ENCODE measurements around the gene KCNQ1. TPM values are rescaled to one million over a fixed set of nuclear protein-coding genes. Genes with fewer than 3 reads are reported as not detected.

KCNQ1 gene
- total and polyA plus RNA-seq, 2 experiments from 2014 or later = 0.45 to 0.87 TPM

GRCh38 chr11:2531987-2532703 lies 87.3 kb downstream of the KCNQ1 start:
- H3K36me3 Mint-ChIP-seq (ENCODE audit: low read depth) = no peaks in the 10 kb centered on the region
- H3K9me3 Mint-ChIP-seq = no peaks in the 10 kb centered on the region; the same call in 2 of the 3 replicates

More at GRCh38 chr11:2531987-2532703, 87.3 kb downstream of the KCNQ1 start:
- H3K4me2 ChIP-seq = no peak overlapping the region
- ATAC-seq (no peak), DNase-seq (ENCODE audit: low spot score) (no peak)
- Mint-ChIP-seq H3K4me1 (peaks cover 9% of the 10 kb centered on the region; the same call in 2 of the 3 replicates), H3K4me3 (no peak overlapping the region; the same call in 2 of the 3 replicates), H3K27ac (no peak overlapping the region), H3K27me3 (ENCODE audit: insufficient read depth, low read depth, poor library complexity) (peaks cover 30% of the 10 kb centered on the region)
- H3K79me2 ChIP-seq (replicated peaks; ENCODE audit: insufficient read depth) = no peaks in the 10 kb centered on the region
- H3K27me3 ChIP-seq (ENCODE audit: insufficient read depth) = no peaks in the 10 kb centered on the region
- no peaks in the 10 kb centered on the region for H4K20me1 ChIP-seq (replicated peaks; ENCODE audit: insufficient read depth)
- no peak overlapping the region for H3K4me3 ChIP-seq
- H2AFZ ChIP-seq = no peak overlapping the region
- peaks cover 6% of the 10 kb centered on the region; the same call in 1 of the 2 replicates for H3F3A ChIP-seq (replicated peaks; ENCODE audit: low read depth)
- H3K4me1 ChIP-seq (ENCODE audit: insufficient read depth) = peaks cover 8% of the 10 kb centered on the region; the same call in 1 of the 2 replicates
- TF ChIP-seq, protein P1, sequence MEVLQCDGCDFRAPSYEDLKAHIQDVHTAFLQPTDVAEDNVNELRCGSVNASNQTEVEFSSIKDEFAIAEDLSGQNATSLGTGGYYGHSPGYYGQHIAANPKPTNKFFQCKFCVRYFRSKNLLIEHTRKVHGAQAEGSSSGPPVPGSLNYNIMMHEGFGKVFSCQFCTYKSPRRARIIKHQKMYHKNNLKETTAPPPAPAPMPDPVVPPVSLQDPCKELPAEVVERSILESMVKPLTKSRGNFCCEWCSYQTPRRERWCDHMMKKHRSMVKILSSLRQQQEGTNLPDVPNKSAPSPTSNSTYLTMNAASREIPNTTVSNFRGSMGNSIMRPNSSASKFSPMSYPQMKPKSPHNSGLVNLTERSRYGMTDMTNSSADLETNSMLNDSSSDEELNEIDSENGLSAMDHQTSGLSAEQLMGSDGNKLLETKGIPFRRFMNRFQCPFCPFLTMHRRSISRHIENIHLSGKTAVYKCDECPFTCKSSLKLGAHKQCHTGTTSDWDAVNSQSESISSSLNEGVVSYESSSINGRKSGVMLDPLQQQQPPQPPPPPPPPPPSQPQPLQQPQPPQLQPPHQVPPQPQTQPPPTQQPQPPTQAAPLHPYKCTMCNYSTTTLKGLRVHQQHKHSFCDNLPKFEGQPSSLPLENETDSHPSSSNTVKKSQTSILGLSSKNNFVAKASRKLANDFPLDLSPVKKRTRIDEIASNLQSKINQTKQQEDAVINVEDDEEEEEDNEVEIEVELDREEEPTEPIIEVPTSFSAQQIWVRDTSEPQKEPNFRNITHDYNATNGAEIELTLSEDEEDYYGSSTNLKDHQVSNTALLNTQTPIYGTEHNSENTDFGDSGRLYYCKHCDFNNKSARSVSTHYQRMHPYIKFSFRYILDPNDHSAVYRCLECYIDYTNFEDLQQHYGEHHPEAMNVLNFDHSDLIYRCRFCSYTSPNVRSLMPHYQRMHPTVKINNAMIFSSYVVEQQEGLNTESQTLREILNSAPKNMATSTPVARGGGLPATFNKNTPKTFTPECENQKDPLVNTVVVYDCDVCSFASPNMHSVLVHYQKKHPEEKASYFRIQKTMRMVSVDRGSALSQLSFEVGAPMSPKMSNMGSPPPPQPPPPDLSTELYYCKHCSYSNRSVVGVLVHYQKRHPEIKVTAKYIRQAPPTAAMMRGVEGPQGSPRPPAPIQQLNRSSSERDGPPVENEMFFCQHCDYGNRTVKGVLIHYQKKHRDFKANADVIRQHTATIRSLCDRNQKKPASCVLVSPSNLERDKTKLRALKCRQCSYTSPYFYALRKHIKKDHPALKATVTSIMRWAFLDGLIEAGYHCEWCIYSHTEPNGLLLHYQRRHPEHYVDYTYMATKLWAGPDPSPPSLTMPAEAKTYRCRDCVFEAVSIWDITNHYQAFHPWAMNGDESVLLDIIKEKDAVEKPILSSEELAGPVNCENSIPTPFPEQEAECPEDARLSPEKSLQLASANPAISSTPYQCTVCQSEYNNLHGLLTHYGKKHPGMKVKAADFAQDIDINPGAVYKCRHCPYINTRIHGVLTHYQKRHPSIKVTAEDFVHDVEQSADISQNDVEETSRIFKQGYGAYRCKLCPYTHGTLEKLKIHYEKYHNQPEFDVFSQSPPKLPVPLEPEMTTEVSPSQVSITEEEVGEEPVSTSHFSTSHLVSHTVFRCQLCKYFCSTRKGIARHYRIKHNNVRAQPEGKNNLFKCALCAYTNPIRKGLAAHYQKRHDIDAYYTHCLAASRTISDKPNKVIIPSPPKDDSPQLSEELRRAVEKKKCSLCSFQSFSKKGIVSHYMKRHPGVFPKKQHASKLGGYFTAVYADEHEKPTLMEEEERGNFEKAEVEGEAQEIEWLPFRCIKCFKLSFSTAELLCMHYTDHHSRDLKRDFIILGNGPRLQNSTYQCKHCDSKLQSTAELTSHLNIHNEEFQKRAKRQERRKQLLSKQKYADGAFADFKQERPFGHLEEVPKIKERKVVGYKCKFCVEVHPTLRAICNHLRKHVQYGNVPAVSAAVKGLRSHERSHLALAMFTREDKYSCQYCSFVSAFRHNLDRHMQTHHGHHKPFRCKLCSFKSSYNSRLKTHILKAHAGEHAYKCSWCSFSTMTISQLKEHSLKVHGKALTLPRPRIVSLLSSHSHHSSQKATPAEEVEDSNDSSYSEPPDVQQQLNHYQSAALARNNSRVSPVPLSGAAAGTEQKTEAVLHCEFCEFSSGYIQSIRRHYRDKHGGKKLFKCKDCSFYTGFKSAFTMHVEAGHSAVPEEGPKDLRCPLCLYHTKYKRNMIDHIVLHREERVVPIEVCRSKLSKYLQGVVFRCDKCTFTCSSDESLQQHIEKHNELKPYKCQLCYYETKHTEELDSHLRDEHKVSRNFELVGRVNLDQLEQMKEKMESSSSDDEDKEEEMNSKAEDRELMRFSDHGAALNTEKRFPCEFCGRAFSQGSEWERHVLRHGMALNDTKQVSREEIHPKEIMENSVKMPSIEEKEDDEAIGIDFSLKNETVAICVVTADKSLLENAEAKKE (CRISPR knock-in tag; IDR thresholded peaks at IDR 0.05) = no peak
- TF ChIP-seq EZH2 (IDR thresholded peaks at IDR 0.05; ENCODE audit: low read depth, unreplicated experiment) = no peak
- TF ChIP-seq POLR2AphosphoS5 (IDR thresholded peaks at IDR 0.05; ENCODE audit: low read depth) = no peak
- TF ChIP-seq EZH2phosphoT487 (IDR thresholded peaks at IDR 0.05; ENCODE audit: unreplicated experiment) = no peak
- TF ChIP-seq JUNB (IDR thresholded peaks at IDR 0.05; ENCODE audit: unreplicated experiment) = no peak
- TF ChIP-seq NANOG (IDR thresholded peaks at IDR 0.05; ENCODE audit: borderline replicate concordance) = no peak
- no peak for TF ChIP-seq ZNF331 (CRISPR knock-in tag; IDR thresholded peaks at IDR 0.05; ENCODE audit: low read depth)
- no peak for TF ChIP-seq CTCF (conservative IDR thresholded peaks at IDR 0.05; ENCODE audit: low read depth in 2 of 2)
- TF ChIP-seq, protein P2, sequence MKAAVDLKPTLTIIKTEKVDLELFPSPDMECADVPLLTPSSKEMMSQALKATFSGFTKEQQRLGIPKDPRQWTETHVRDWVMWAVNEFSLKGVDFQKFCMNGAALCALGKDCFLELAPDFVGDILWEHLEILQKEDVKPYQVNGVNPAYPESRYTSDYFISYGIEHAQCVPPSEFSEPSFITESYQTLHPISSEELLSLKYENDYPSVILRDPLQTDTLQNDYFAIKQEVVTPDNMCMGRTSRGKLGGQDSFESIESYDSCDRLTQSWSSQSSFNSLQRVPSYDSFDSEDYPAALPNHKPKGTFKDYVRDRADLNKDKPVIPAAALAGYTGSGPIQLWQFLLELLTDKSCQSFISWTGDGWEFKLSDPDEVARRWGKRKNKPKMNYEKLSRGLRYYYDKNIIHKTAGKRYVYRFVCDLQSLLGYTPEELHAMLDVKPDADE (IDR thresholded peaks at IDR 0.05) = no peak
- no peak for TF ChIP-seq ZNF114 (CRISPR knock-in tag; IDR thresholded peaks at IDR 0.05)
- no peak for TF ChIP-seq STAT1 (IDR thresholded peaks at IDR 0.05; ENCODE audit: unreplicated experiment)
- TF ChIP-seq REST (IDR thresholded peaks at IDR 0.05; ENCODE audit: unreplicated experiment) = no peak
- no peak for TF ChIP-seq CREB1 (CRISPR knock-in tag; IDR thresholded peaks at IDR 0.05; ENCODE audit: low read depth)
- H3K36me3 ChIP-seq (ENCODE audit: insufficient read depth) = no peaks in the 10 kb centered on the region
- H3K9me2 ChIP-seq (ENCODE audit: insufficient read depth) = no peaks in the 10 kb centered on the region
- no peak overlapping the region for H3K27ac ChIP-seq (ENCODE audit: low read depth)

Measured in GM23338 (cell line).